Amniotic epithelial cell (primary cell): ENCODE measurements around the gene IQCE.

Experiments
- DNase-seq: peaks from one replicate; pipeline ENCODE4 v3.0.0-alpha.2; 2010; ENCODE audit warnings: low read depth

Gene IQCE

DNA sequence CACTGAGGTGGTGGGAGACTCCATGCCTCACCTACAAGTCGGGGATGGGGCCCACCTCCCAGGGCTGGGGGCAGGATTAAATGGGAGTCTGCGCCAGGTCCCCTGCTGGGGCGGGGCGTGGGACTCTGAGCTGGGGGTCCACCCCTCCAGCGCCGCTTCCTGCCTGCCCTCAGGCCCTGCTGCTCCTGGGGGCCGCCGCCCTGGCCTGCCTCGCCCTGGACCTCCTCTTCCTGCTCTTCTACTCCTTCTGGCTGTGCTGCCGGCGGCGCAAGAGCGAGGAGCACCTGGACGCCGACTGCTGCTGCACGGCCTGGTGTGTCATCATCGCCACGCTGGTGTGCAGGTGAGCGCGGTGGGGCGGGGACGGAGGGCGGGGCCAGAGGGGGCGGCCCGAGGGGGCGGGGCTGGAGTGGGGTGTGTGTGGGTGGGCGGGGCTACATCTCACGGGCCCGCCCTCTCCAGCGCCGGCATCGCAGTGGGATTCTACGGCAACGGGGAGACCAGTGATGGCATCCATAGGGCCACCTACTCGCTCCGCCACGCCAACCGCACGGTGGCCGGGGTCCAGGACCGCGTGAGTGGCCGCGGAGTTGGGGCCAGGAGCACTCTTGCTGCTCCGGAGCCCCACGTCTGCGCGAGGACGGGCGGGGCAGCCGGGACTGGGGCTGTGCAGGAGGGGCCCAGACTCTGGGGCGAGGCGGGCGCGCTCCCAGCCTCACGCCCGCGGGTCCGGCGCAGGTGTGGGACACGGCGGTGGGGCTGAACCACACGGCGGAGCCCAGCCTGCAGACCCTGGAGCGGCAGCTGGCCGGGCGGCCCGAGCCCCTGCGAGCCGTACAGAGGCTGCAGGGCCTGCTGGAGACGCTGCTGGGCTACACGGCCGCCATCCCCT lies 88.1 kb downstream of the IQCE start:
- DNase-seq = no peak

DNA sequence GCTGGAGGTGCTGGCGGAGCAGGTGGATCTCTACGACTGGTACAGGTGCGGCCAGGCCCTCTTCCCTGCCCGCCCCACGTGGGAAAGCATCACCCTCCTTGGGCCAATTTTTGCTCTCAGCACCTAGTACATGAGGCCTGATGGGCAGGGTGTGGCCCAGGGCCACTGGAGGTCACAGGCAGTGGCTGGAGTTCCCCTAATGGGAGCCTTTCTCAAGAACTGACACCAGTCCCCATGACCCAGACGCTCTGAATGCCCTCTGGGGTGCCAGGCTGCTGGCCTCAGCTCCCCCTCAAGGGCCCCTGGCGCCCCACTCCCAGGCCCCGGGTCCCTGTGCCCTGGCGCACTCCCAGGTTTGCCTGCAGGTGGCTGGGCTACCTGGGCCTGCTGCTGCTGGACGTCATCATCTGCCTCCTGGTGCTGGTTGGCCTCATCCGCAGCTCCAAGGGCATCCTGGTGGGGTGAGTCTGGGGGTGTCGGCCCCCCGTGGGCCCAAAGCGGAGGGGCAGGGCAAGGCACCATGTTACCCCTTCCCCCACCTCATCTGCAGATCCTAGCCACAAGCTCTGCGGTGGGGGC lies 88.9 kb downstream of the IQCE start:
- no peak for DNase-seq

DNA sequence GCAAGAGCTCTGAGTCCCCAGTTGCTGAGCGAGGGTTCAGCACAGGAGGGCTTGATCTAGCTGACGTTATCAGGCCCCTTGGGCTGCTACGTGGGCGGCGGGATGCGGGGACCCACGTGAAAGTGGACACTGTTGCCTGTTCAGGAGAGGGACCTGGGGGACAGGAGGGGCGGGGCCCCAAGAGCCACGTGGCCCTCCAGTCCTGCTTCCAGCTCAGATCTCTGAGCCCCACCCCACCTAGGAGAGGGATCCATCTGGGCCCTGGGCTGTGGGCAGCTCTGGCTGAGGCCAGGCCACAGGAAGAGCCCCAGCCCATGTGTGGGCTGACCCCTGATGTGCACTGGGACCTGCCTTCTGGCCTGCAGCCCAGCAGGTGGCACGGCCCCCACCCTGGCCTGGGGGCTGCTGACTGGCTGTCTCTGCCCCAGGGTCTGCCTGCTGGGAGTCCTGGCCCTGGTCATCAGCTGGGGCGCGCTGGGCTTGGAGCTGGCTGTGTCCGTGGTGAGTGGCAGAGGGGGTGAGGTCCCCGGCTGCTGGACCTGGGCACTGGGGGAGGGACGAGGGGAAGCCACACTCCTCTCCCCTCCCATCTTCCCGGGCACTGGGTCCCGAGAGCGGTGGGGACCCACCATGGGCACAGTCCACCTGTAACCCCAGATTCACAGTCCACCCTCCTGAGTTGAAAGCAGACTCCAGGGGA lies 90.5 kb downstream of the IQCE start:
- no peak for DNase-seq

DNA sequence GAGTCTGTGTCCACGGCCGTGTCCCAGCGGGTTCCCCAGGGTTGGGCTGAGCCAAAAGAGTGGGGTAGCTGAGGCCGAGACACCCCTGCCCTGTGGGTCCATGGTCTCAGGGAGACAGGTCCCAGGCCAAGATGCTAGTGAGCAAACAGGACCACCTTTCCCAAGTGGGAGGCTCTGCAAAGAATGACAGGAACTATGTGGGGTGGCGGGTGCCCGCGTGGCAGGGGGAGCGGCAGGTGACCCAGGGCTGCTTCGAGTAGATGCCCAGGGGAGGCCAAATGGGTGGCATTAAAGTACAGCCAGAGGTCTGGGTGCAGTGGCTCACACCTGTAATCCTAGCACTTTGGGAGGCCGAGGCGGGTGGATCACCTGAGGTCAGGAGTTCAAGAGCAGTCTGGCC lies 91.2 kb downstream of the IQCE start:
- DNase-seq = no peak

DNA sequence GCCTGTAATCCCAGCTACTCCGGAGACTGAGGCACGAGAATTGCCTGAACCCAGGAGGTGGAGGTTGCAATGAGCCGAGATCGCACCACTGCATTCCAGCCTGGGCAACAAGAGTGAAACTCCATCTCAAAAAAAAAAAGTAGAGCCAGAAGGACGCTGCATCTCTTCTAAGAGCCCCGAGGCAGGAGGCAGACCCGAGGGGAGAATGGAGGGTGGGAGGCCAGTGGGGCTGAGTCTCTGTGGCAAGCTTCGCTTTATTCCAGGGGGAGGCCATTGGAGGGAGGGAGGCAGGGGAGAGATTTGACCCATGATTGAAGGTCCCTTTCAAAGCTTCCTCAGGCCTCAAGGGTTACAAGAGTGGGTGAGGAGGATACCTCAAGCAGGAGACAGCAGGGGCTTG lies 91.7 kb downstream of the IQCE start:
- no peak for DNase-seq

DNA sequence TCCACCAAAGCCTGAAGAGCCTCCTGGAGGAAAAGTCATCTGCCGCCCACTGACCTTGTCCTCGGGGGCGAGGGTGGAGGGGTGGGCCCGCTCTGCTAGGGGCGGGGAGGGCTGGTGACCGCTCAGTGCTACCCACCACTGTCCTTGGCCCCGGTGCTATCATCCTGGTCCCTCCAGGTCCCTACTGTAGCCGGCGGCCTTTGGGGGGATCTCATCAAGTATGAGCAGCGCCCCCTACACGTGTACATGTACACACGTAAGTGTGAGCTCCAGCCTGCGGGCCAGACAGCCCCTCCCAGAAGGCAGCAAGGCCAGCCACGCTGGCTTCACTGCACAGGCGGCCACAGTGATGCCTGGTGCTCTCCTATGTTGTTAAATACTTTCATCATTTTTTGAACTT lies 92.6 kb downstream of the IQCE start:
- DNase-seq = no peak

DNA sequence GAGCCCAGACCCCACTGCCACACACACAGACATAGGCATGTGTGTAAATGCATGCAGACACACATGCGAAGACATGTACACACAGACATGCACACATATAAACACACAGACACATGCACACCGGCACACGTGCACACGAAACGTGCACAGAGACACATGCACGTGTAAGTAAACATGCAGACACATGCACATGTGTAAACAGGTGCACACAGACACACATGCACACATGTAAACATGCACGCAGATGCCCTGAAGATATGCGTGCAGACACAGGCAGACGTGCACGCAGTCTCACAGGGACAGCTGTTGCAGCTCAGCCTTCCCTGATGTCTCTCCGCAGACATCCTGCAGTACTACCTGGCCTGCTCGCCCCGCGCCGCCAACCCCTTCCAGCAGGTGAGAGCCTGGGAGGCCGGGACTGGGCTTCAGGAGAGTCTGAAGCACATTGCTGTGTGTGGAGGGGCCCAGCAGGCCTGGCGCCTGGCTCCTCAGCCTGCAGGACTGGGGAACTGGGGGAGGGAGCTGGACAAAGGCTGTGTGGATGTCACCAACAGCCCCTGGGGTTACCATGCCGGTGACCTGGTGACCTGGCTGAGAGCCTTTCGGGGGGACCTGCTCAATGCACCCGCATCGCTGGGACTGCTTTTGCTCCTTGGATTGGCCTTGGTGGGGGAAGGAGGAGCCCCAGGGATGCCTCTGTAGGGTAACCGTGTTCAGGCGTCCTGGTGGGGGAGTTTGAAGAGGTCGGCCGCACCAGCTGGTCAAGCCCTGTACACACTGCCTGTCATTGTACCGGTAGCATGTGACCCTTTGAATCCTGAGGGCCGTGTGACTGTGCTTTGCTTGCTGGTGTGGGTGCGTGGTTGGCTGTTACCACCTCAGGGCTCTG lies 93.3 kb downstream of the IQCE start:
- DNase-seq = no peak

DNA sequence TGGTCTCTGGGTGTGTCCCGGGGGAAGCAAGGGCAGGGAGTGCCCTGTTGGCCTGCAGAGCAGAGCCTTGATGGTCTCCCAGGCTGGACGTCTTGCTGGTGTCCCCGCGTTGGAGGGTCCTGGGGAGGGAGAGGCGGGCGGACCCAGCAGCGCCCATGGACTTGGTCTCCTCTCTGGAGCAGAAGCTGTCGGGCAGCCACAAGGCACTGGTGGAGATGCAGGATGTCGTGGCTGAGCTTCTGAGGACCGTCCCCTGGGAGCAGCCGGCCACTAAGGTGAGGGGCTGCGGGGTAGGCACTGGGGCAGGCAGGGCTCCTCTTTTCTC lies 93.9 kb downstream of the IQCE start:
- no peak for DNase-seq

DNA sequence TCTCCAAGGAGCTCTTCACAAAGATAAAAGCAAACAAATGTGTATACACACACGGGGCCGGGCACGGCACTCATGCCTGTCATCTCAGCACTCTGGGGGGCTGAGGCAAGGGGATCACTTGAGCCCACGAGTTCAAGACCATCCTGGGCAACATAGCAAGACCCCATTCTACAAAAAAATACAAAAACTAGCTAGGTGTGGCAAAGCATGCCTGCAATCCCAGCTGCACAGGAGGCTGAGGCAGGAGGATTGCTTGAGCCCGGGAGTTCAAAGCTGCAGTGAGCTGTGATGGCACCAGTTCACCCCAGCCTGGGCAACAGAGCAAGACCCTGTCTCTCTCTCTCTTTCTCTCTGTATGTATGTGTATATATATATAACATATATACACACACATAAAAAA lies 95.3 kb downstream of the IQCE start:
- no peak for DNase-seq

DNA sequence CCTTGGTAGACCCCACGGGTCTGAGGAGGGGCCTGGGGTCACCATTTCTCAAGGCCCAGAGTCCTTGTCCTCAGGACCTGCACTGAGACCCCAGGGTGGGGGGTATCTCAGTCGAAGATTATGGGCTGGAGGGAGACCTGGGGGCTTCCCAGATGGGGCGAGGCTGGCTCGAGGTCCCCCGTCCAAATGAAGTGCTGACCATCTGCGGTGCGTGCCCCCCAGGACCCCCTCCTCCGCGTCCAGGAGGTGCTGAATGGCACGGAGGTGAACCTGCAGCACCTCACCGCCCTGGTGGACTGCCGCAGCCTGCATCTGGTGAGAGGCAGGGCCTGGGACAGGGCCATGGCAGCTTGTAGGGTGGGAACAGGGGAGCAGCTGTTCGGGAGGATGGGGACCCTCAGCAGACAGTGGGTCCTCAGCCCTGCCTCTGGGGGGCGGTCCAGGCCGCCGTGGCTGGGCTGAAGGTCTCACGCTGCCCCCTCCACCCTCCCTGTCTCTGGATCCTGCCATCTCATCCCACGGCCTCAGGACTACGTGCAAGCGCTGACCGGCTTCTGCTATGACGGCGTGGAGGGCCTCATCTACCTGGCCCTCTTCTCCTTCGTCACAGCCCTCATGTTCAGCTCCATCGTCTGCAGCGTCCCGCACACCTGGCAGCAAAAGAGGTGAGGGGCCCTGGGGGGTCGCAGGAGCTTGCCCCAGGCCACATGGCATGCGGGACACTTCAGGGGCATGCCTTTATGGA lies 97.3 kb downstream of the IQCE start:
- DNase-seq = no peak

DNA sequence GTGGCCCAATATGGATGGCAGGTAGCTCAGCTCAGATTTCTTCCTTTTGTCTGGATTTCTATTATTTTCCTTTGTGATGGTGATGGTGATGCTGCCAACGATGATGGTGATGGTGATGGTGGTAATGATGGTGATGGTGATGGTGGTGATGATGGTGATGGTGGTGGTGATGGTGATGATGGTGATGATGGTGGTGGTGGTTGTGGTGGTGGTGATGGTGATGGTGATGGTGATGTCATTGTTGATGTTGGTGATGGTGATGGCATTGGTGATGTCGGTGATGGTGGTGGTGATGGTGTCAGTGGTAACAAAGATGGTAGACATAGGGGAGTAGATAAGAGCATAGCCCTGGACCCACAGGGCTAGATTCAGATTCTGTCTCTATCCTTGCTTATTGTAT lies 98.4 kb downstream of the IQCE start:
- no peak for DNase-seq

DNA sequence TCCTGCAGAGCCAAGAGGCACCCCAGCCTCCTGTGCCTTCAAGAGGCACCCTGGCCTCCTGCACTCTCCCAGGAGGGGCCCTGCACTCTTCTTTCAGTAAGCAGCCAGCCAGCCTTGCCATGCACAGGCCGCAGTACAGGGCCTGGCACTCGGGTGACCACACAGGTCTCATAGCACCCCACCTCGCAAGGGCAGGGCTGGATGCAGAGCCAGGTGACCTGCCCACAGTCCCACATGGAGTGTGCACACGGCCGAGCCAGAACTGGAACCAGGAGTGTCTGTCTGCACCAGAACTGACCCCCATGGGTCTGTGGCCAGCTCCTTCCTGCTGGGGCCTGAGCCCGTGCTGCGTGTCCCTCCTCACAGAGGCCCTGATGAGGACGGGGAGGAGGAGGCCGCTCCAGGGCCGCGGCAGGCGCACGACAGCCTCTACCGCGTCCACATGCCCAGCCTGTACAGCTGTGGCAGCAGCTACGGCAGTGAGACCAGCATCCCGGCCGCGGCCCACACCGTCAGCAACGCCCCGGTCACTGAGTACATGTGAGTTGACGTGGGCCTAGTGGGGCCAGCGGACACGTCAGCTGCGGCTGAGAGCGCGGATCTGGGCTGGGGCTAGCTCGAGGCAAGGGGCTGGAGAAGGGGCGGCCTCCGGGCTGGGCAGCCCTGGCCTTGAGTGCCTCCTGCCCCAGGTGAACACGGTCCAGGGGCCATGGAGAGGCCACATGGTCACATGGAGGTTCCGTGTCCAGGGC lies 99.3 kb downstream of the IQCE start:
- DNase-seq = no peak

DNA sequence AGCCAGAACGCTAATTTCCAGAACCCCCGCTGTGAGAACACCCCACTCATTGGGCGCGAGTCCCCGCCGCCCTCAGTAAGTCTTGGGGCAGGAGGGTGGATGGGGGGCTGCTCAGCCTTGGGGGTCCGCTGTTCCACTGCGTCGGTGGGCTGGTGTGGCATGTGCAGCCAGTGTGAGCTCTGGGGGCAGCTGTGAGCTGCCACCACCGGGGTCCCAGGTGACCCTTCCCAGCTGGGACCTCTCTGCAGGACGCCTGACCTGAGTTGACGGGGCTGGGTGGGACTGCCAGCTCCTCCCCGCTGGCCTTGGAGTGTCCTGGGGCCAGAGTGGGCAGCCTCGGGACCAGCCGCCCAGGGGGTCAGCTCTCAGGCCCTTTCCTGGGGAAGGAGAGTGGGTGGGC lies 100.2 kb downstream of the IQCE start:
- no peak for DNase-seq

DNA sequence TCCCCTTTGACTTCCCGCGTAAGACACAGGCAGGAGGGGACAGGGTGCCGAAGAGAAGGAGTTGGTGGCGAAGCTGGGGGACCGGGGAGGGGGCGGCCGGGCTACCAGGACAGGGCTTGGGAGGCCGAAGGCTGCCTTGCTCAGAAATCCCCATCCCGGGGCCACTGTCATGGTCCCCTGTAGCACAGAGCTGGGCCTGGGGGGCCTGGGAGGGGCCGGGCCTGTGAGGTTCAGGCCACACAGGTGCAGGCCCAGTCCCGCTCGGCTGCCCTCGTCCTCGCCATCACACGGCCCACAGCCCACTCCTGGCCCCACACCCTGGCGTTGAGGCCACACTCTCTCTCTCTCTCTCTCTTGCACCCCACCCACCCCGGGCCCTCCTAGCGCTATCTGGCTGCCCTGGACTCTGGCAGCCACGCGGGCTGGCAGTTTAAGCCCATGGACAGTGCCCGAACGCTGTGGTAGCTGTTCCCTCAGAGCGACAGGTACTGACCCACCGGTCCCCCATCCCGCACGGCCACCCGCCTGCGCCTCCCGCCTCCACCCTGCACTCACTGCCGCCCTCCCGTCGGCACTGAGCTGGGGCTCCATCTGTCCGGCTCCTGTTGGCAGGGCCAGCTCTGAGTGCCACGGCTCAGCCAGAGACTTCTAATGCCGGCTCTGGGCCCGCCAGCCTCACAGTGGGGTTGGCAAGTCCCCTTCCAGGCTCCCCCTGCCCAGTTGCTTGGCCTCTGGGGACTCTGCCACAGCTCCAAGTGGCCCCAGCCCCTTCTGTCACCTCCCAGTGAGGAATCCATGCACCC lies 101.0 kb downstream of the IQCE start:
- no peak for DNase-seq

DNA sequence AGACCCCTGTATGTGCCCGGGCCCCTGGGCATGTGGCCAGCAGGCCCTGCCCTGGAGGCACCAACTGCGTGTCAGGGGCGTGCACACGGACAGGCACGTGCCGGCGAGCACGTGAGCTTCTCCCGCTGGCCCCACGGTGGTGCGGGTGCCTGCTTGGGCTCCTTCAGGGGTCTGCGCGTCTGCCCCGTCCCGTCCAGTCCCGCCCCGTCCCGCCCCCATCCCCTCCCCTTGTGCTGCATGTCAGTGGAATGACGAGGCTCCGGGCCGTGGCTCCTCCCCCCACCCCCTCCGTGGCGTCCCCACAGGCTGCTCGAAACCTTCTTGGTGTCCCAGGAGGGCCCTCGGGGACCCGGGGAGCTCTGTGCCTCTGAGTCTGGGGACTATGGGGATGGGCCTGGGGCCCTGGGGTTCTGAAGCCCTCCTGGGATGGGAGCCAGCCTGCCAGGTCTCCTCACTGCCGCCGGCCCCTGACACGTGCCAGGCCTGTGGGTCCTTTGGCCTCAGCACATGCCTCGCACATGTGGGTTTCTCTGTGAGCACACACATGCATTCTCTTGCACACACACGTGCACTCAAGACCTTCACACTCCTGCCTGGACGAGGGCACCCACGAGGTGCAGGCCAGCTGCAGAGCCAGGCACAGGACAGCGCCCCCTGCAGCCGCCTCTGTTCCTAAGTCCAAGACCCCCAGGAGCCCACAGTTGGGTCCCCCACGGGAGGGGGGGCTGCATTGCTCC lies 101.7 kb downstream of the IQCE start:
- no peak for DNase-seq

DNA sequence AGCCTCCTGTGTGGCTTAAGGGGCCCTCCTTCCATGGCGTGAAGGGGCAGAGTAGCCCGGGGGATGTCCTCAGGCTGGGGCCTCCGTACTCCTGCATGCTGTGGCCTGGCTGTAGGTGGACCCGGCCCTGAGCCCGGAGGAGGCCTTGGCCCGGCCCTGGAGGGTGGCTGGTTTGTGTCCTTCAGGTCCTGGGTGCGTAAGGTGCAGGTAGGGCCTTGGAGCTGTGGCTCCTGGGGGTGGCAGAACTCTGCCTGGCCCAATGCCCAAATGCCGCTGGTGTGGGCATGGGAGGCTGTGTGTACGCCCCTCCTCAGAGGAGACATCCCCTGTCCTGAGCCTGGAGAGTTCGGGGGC lies 102.3 kb downstream of the IQCE start:
- no peak for DNase-seq

DNA sequence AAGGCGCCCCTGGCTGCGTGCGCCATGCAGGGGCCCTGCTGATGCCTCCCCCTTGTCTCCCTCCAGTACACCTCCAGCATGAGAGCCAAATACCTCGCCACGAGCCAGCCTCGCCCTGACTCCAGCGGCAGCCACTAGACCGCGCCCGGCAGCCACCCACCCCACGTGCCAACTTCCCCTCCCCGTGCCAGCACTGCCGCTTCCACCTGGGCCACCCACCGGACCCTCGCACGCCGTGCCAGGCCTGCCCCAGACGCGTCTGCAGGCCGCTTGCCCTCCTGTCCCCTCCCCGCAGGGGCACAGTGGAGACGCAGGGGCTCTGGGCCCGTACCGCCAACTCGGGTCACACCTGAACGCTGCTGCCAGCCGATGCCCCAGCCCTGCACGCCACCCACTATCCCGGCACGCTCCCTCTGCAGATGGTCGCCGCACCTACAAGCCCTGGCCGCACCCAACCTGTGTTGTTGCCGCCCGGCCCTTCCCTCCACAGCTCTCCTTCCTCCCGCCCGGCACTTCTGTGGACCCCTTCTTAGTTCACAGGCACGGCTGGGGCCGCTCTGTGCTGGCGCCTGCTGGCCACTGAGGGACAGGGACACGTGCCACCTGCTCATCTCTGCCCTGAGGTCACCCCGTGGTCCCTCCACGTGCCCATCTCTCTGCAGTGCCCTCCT lies 103.0 kb downstream of the IQCE start:
- DNase-seq = no peak

DNA sequence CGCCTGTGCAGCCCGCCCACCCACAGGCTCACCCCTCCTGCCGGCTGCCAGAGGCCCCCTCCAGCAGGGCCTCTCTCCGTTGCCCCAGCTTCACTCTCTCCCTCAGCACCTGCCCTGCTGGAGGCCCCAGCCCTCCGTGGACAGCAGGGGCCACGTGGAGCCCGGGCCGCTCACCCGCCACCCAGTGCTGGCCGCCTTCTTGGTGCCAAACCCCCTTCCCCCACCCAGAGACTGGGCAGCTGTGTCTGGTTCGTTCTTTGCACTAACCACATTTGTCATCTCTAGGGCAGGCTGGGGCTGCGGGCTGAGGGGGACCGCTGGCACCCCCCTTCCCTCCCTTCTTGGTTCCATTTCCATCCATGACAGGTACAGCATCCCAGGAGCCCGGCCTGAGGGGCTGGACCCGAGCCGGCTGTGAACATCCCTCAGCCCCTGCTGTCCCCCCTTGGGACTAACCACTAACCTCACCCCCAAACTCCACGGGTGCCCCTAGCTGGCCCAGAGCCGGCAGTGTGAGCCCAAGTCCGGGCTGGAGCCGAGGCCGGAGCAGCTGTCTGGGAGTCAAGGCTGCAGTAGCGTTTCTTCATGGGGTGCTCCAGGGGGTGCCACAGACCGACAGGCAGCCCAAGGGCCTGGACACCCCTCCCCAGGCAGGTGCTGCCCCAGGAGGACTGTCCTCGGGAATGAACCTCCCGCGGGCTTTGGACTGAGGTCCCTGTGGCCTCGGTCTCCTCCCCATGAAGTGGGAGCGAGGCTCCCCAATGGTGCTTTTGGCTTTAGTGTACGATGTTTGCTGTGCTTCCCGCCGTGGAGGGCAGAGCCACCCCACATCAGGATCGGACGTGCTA lies 103.7 kb downstream of the IQCE start:
- no peak for DNase-seq
